ENCODE data around the gene TFG. TPM values are rescaled to one million over a fixed set of nuclear protein-coding genes. Genes with fewer than 3 reads are reported as not detected.

The TFG gene
- total and polyA plus RNA-seq, 10 of the 15 experiments (the other 5 are each of a cell fraction or from before 2014, with no cell fraction given): 29.3 to 126 (median 57.6) TPM

DNA sequence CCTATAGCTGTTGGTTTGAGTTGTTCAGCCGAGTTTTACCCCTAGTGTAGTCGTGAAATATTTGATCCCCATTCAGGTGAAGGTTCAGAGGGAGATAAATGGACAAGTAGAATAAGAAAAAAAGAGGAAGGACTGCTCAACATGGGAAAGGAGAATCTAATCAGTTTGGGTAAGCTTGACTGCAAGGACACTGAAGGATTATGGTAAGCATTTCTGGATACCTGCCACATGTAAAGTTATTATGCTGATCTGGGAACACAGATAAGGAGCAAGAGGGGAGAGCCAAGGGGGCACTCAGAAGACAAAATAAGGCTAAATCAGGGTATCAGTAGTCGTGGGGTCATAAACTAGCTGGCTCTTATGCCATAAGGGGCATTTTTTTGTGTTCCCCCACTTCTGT lies 49.9 kb downstream of the TFG start:
- ATAC-seq (no peak), FAIRE-seq (no peak), DNase-seq (ENCODE audit: low read depth, low spot score) (no peak)
- TF ChIP-seq, protein P1, sequence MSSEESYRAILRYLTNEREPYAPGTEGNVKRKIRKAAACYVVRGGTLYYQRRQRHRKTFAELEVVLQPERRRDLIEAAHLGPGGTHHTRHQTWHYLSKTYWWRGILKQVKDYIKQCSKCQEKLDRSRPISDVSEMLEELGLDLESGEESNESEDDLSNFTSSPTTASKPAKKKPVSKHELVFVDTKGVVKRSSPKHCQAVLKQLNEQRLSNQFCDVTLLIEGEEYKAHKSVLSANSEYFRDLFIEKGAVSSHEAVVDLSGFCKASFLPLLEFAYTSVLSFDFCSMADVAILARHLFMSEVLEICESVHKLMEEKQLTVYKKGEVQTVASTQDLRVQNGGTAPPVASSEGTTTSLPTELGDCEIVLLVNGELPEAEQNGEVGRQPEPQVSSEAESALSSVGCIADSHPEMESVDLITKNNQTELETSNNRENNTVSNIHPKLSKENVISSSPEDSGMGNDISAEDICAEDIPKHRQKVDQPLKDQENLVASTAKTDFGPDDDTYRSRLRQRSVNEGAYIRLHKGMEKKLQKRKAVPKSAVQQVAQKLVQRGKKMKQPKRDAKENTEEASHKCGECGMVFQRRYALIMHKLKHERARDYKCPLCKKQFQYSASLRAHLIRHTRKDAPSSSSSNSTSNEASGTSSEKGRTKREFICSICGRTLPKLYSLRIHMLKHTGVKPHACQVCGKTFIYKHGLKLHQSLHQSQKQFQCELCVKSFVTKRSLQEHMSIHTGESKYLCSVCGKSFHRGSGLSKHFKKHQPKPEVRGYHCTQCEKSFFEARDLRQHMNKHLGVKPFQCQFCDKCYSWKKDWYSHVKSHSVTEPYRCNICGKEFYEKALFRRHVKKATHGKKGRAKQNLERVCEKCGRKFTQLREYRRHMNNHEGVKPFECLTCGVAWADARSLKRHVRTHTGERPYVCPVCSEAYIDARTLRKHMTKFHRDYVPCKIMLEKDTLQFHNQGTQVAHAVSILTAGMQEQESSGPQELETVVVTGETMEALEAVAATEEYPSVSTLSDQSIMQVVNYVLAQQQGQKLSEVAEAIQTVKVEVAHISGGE (CRISPR knock-in tag; IDR thresholded peaks at IDR 0.05): no peak
- no peak for TF ChIP-seq MXI1 (IDR thresholded peaks at IDR 0.05; ENCODE audit: low read depth, low read length)
- TF ChIP-seq, protein P2, sequence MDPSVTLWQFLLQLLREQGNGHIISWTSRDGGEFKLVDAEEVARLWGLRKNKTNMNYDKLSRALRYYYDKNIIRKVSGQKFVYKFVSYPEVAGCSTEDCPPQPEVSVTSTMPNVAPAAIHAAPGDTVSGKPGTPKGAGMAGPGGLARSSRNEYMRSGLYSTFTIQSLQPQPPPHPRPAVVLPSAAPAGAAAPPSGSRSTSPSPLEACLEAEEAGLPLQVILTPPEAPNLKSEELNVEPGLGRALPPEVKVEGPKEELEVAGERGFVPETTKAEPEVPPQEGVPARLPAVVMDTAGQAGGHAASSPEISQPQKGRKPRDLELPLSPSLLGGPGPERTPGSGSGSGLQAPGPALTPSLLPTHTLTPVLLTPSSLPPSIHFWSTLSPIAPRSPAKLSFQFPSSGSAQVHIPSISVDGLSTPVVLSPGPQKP (IDR thresholded peaks at IDR 0.05; ENCODE audit: low read depth, low read length): no peak
- TF ChIP-seq CBX5 (IDR thresholded peaks at IDR 0.05; ENCODE audit: low read depth): no peak
- no peak for TF ChIP-seq KLF5 (IDR thresholded peaks at IDR 0.05; ENCODE audit: partially characterized antibody)
- no peak for TF ChIP-seq FOXK2 (IDR thresholded peaks at IDR 0.05)
- TF ChIP-seq NFIC (IDR thresholded peaks at IDR 0.05; ENCODE audit: low read depth, low read length): no peak
- TF ChIP-seq CHD1 (IDR thresholded peaks at IDR 0.05; ENCODE audit: low read depth, low read length): no peak
- TF ChIP-seq, protein P3, sequence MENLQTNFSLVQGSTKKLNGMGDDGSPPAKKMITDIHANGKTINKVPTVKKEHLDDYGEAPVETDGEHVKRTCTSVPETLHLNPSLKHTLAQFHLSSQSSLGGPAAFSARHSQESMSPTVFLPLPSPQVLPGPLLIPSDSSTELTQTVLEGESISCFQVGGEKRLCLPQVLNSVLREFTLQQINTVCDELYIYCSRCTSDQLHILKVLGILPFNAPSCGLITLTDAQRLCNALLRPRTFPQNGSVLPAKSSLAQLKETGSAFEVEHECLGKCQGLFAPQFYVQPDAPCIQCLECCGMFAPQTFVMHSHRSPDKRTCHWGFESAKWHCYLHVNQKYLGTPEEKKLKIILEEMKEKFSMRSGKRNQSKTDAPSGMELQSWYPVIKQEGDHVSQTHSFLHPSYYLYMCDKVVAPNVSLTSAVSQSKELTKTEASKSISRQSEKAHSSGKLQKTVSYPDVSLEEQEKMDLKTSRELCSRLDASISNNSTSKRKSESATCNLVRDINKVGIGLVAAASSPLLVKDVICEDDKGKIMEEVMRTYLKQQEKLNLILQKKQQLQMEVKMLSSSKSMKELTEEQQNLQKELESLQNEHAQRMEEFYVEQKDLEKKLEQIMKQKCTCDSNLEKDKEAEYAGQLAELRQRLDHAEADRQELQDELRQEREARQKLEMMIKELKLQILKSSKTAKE (IDR thresholded peaks at IDR 0.05; ENCODE audit: low read depth, poor library complexity, severe bottlenecking): no peak
- TF ChIP-seq PAX5 (IDR thresholded peaks at IDR 0.05; ENCODE audit: borderline replicate concordance, low read depth, low read length): no peak
- RAD21 ChIA-PET (ENCODE audit: unreplicated experiment): interaction anchor here (3.6 kb wide), 1 partner anchor 296 kb away, joined by 11 read pairs; no protein-coding TSS in a partner anchor
- no peak overlapping the region for H3K4me2 ChIP-seq (ENCODE audit: control insufficient read depth, insufficient read depth)
- no peak overlapping the region for H3K27ac ChIP-seq (ENCODE audit: control insufficient read depth, insufficient read depth)
- no peak overlapping the region for H3K9ac ChIP-seq (ENCODE audit: control insufficient read depth, insufficient read depth, low read length)
- no peak overlapping the region for H3K4me3 ChIP-seq
- POLR2A ChIA-PET: interaction anchor here (0.6 to 0.8 kb wide), 2 partner anchors 8 to 44 kb away, joined by 3 read pairs; no protein-coding TSS in a partner anchor
- H3K4me1 ChIP-seq (ENCODE audit: control insufficient read depth, insufficient read depth, low read length): no peaks in the 10 kb centered on the region
- intact Hi-C loops (cut with micrococcal nuclease; ENCODE audit: unreplicated experiment): no loop called here
- CTCF ChIA-PET: interaction anchor here (1.1 to 3.7 kb wide), 3 partner anchors 9 to 297 kb away, joined by 3 to 16 read pairs (median 6); no protein-coding TSS in a partner anchor
- WGBS (ENCODE audit: insufficient coverage, insufficient replicate concordance, low lambda C conversion rate, missing lambda C conversion rate): 65% methylated on average over 3 of the region's 3 CpGs
- in situ Hi-C loops (cut with MboI): no loop called here
- H2AFZ ChIP-seq (ENCODE audit: control insufficient read depth, low read depth, low read length): no peak overlapping the region
- no peaks in the 10 kb centered on the region for H3K27me3 ChIP-seq (replicated peaks in 1 of 2; ENCODE audit: control insufficient read depth in 2 of 2, insufficient read depth in 2 of 2, low read length in 1 of 2)
- H4K20me1 ChIP-seq (ENCODE audit: control insufficient read depth, insufficient read depth): no peaks in the 10 kb centered on the region
- no peaks in the 10 kb centered on the region for H3K9me3 ChIP-seq (replicated peaks; ENCODE audit: control insufficient read depth, insufficient read depth, low read length)
- peaks cover 0 to 3% of the 10 kb centered on the region in 2 experiments; a peak in 1 of 4 replicates for H3K36me3 ChIP-seq (ENCODE audit: control insufficient read depth in 2 of 2, insufficient read depth in 2 of 2, low read length in 1 of 2)
- SMC1A ChIA-PET (ENCODE audit: uncharacterized antibody, unreplicated experiment): interaction anchor here (1.0 to 1.9 kb wide), 5 partner anchors 9 to 309 kb away, joined by 3 to 6 read pairs (median 4); no protein-coding TSS in a partner anchor
- H3K79me2 ChIP-seq (ENCODE audit: control insufficient read depth, insufficient read depth, low read length): no peaks in the 10 kb centered on the region
- no TSS peak for BruUV-seq (replicated peaks)
